Right forelimb (tissue), 1 donor: ENCODE measurements around the gene PLTP.
A peak's percentile ranks its signal among the peaks of the same experiment; 100 is the strongest.
"Not testable (repeated sequence)": the region's sequence is repeated elsewhere in the genome, so short reads cannot be mapped to it uniquely, and the experiment has no call there.

Experiments used
- DNase-seq: peaks from one replicate; pipeline ENCODE4 v3.0.0-alpha.2; 2018

The PLTP gene

DNA sequence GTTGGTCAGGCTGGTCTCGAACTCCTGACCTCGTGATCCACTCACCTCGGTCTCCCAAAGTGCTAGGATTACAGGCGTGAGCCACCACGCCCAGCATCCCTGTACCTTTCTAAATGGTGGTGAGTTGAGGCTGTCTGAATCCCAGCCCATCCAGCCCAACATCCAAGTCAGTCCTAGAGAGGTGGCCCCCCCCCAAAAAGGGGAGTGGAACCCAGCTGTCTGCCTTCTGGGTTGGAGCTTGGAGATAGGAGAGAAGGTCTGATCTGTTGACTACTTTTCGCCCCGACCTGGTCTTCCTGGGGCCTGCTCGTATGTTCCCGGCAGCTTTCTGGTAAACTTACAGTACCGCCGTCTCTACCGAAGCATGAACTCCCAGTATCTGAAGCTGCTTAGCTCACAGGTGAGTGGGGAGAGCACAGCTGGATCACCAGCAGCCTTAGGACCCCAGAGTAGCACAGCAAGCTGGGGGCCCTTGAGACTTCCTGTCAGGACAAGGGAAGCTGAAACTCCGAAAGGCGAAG is 15.3 kb downstream of the PLTP start:
- DNase-seq = no peak

DNA sequence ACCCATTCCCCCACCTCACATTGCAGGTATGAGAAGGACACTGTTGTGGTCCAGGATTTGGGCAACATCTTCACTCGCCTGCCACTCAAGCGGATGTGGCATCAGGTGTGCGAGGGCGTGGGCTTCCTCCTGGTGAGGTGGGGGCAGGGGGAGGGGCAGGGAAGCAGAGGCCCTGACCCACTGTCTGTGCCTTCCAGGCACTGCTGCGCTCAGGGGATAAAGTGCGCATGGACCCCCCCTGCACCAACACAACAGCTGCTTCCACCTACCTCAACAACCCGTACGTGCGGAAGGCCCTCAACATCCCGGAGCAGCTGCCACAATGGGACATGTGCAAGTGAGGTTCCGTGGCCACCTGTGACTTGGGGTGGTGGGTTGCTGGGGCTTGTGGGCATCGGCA is 17.2 kb downstream of the PLTP start:
- no peak for DNase-seq

DNA sequence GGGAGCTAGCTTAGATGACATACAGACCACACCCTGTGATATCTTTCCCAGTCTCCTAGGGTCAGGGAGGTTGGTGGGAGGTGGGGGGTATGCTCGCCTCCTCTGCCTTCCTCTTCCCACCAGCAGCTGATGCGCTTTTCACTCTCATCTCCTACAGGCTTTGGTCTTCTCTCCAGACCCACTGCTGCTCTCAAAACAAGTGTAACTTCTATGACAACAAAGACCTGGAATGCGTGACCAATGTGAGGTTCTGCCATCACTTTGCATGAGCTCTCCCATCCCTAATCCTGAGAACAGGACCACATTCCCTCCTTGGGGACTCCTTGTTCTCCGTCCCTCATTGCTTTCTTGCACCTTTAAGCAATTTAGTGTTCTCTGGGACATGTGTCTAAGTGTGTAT is 18.1 kb downstream of the PLTP start:
- no peak for DNase-seq

DNA sequence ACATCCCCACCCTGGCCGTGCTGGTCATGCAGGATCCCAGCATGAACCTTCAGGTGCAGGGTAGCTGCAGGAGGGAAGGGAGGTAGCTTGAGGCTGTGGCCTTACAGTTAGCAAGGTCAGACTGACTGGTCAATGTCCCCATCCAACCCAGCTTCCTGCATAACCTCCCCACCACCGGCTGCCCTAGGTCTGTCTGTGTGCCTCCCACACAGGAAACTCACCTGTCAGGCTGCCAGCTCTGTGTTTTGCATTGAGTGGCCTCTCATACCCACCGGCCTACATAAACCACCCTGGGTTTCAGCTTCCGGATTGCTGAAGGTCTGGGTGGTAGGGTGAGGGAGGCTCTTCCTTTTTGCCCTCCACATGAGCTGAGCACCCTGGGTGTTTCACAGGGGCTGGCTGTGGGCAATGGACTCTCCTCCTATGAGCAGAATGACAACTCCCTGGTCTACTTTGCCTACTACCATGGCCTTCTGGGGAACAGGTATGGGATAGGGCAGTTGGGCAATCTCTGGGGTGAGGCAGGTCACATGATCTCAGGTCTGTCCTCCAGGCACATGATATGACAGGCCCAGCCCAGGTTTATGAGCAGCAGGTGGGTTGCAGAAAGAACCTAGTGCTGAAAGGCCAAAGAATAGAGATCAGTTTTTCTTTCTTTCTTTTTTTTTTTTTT is 19.0 kb downstream of the PLTP start:
- DNase-seq = no peak

DNA sequence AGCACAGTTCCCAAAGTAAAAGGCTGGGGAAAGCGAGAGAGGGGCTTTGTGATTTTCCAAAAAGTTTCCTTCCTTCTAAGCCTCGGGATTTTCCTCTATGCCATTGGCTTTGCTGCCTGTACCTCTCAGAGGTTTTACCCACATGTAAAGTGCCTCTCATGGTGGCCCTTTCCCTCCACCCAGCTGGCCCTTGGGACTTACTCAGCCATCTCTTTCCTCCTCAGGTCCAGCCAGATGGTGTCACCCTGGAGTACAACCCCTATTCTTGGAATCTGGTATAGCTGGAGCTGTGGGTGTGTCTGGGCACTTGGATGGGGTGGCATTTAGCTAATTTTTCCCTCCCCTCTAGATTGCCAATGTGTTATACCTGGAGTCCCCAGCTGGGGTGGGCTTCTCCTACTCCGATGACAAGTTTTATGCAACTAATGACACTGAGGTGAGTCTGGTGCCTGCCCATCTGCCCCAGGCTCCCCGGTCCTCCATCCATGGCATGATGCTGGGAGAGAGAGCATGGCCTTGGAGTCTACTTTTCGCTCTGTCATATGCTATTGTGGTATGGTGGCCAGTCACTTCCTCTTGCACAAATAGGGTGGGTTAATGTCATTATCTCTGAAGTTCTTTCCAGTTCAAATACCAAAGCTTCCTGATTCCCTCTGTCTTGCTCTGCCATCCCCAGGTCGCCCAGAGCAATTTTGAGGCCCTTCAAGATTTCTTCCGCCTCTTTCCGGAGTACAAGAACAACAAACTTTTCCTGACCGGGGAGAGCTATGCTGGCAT is 19.7 kb downstream of the PLTP start:
- DNase-seq = no peak

DNA sequence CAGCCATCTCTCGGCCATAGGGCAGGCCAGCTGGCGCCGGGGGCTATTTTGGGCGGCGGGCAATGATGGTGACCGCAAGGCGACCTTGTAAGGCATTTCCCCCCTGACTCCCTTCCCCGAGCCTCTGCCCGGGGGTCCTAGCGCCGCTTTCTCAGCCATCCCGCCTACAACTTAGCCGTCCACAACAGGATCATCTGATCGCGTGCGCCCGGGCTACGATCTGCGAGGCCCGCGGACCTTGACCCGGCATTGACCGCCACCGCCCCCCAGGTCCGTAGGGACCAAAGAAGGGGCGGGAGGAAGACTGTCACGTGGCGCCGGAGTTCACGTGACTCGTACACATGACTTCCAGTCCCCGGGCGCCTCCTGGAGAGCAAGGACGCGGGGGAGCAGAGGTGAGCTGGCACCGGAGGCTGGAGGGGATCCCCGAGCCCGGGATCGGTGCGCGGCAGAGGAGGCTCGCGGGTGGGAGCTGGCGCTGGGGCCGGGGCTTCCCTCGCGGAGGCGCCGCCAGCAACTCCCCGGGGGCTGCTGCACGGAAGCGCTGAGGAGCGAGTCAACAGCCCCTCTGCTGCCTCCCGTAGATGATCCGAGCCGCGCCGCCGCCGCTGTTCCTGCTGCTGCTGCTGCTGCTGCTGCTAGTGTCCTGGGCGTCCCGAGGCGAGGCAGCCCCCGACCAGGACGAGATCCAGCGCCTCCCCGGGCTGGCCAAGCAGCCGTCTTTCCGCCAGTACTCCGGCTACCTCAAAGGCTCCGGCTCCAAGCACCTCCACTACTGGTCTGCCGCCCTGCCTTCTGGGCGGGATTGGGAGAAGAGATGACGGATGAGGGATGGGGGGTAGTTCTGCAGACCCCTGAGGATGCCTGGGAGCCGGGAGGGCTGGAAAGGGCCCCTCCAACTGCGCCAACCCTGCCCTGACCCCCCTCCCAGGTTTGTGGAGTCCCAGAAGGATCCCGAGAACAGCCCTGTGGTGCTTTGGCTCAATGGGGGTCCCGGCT is 20.7 kb downstream of the PLTP start, which contains the start of the genes CTSA and NEURL2:
TSS of gene CTSA (plus strand) at position 351 of the 999 bp plus-strand sequence. CDS start at position 585, 234 bp downstream.
TSS of gene NEURL2 (minus strand) at position 224 of the 999 bp plus-strand sequence. CDS start at position 7, 217 bp downstream.
- DNase-seq = peak; percentile 96

DNA sequence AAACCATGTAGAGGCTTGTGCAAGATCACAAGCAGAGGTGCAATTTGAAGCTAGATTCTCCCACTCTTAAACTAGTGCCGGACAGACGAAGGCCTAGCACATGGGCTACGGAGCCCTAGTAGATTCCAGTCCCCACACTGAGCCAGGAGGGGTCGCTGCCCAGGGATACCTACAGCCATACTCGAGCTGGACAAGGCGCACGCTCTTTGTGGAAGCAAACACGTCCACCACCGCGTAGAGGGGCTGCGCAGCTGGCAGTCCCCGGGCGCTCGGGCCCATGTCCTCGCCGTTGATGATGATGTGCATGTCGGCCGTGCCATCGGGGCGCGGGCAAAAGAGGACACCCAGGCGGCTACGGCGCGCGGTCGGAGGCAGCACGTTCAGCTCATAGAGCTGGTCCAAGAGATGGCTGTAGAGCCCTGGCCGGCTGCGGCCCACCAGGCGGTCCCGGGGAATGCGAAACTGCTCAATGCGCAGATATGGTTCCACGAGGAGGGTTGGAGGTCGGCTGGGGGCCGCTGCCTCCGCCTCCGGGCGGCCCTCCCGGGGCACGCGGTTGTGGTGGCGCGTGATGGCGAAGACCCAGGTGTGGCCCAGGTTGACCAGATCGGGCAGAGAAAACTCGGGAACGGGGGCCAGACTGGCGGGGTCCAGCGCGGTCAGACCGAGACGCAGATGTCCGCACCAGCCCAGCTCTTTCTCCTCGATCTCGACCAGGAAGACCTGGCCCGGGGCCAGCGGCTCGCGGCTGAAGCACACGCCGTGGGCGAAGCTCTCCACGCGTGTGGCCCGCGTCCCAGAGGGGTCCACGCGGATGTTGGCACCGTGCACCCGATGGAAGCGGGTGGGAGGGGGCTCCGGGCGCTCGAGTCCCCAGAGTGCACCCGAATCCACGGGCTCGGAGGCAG is 21.6 kb downstream of the PLTP start:
- peak; percentile 87 for DNase-seq

DNA sequence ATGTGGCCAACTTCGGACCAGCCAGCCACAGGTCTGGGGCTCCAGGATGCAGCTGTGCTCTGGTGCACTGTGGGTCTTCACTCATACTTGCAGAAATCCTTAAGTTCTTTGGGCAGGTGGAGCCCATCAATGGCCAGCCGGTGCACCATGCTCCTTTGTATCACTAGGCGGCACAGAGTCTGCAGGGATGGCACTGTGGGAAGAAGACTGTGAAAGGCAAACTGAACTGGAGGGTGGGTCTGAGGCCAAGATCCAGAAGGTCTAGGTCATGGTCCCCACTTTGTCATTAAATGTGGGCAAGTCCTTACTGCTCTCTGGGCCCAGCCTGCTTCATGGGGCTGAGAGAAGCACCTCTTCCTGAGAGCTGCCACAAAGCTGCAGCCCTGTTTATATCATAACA is 23.3 kb downstream of the PLTP start:
- DNase-seq = no peak

DNA sequence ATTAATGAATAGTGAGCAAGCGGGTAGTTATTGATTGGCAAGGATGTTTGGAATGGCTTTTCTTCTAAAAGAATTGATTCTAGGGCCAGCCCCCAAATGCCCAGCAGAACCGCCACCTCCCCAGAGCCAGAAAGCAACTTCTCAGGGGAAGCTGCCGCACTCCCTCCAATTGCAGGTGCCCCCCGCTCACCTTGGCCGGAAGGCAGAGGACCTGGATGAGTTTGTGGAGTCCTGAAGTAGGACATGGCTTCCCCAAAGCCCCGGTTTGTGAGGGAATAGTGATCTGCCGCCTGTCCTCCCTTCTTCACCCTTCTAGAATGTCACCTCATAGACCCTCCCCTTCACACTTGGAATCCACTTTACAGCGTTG is 24.6 kb downstream of the PLTP start, which contains the start of gene SPATA25:
TSS of gene SPATA25 (minus strand) at position 277 of the 370 bp plus-strand sequence. CDS start at position 245, 32 bp downstream.
- DNase-seq = no peak

DNA sequence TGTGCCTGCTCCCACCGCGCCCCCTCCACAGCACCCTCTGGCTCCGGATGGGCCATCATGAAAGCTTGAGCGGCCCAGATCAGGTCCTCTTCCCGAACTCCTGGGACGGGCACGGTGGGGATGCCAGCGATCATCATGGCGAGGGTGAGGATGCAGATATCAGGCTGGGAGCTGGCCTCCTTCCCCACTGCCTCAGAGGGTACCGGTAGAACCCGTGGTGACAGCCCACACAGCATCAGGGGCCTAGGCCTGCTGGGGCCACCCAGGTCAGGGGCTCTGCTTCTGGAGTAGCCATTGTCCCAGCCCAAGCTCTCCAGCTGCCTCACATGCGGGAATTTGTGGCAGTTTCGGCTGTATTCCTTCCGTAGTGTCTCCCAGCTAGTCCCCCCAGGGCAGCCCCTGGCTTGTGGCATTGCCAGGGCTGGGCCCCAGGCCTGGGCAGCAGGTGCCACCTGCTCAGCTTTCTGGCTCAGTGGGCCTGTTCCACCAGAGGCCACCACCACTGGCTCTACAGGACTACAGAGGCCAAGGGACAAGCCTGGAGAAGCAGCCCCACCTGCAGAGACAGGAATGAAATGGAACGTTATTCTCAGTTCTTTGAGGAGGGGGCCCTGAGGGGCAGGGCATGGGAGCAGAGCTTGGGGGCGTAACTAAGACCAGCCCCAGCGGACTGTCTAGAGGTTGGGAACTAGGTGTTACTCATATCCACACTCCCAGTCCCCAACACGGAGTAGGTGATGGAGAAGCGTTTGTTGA is 25.2 kb downstream of the PLTP start:
- DNase-seq = no peak

DNA sequence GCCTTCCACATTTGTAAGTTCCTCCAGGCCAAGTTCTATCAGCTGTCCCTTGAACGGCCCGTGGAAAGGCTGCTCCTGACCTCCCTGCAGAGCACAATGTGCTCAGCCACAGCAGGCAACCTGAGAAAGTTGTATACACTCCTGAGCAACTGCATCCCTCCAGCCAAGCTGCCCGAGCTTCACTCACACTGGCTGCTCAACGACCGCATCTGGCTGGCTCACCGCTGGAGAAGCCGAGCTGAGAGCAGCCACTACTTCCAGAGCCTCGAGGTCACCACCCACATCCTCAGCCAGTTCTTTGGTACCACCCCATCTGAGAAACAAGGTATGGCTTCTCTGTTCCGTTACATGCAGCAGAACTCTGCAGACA is 28.9 kb downstream of the PLTP start:
- DNase-seq = no peak

DNA sequence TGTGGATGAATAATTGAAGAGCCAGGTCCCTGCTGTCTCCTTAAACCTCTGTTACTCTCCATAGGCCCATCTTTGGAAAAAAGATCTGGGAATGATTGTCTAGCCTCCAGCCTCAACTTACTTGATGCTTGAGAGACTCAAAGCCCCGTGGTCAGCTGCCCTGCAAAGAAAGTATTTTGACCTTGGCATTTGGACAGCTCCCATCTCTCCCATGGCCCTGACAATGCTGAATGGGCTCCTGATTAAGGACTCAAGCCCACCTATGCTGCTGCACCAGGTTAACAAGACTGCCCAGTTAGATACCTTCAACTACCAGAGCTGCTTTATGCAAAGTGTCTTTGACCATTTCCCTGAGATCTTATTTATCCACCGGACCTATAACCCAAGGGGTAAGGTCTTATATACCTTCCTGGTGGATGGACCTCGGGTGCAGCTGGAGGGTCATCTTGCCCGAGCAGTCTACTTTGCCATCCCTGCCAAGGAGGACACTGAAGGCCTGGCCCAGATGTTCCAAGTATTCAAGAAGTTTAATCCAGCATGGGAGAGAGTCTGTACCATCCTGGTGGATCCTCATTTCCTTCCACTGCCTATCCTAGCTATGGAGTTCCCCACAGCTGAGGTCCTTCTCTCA is 29.4 kb downstream of the PLTP start:
- DNase-seq = no peak

DNA sequence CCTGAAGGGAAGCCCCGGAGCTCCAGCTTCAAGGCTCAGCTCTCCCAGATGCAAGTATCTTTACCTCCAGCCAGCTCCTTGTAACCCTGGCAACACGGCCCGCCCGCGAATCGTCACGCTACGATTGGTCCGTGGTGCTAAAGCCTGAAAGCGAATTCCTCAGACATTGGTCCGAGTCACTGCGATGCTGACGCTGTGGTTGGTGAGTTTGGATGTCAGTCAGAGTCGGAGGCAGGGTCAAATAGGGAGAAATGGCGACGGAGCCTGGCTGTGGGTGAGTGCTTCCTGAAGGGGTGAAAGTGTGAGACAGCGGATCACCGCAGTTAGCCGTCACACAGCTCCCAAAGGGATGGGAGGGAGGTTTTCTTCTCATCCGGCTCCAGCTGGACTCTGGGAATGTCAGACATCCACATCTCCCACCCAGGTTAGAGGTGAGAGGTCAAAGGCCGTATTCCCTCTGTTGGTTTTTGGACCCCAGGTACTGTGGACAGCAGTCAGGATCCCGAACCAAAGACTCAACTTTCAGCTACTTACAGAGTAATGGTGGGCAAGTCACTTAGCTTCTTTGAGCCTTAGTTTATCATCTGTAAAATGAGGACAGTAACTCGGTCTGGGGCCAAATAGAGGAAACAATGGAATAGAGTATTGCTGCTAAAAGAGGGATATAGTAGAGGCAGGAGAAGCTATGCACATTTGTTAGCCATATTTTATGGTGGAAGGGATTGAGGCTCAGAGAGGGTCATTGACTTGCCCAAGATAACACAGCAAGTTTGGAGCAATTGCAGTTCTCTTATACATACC is 30.8 kb downstream of the PLTP start, which contains the start of gene ZSWIM1:
TSS of gene ZSWIM1 (plus strand) at position 240 of the 801 bp plus-strand sequence. CDS start 1,366 bp downstream, outside the sequence.
- DNase-seq = peak; percentile 100

DNA sequence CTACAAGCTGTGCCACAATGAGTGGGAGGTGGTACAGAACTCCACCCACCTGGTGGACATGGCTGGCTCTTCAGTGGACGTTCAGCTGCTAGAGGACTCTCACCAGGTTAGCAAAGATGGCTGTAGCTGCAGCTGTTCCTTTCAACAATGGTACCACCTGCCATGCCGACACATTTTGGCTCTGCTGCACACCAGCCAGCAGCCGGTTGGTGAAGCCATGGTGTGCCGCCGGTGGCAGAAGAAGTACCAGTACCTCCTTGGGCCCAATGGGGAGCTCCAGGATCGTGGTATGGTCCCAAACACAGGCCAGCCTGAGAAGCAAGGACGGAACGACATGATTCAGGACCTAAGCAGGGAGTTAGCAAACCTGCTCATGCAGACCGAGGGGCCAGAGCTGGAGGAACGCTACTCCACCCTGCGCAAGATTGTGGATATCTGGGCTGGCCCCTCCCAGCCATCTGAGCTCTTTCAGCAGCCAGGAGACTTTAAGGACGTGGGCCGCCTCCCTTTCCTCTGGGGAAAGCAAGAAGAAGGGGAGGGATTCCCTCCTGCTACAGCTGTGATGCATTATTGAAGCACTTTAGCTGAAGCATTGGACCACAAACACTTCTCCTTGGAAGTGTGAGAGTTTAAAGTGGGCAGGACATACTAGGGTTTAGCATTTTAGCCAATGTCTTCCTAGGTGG is 33.7 kb downstream of the PLTP start:
- DNase-seq = no peak

DNA sequence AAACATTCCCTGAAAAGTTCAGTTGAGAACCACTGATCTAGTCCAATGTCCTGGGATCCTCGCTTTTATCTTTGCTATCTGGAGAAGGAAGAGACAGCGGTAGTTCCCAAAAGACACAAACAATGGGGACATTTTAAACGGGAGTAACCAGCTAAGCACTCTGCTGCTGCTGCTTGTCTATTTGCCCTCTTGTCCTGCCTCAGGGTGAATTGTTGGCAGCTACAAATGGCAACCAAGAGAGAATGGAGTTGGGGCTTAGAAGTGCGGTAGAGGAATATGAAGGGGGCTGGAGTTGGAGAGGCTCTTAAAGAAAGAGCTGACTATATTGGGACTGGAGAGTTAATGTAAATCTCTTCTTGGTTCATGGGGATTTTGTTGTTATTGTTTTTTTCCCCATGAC is 37.4 kb downstream of the PLTP start:
- no peak for DNase-seq

DNA sequence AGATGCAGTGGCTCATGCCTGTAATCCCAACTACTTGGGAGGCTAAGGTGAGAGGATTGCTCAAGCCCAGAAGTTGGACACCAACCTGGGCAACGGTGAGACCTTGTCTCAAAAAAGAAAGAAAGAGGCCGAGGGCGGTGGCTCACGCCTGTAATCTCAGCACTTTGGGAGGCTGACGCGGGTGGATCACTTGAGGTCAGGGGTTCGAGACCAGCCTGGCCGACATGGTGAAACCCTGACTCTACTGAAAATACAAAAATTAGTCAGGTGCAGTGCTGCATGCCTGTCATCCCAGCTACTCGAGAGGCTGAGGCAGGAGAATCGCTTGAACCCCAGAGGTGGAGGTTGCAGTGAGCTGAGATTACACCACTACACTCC is 37.9 kb downstream of the PLTP start:
- DNase-seq = not testable (repeated sequence)

DNA sequence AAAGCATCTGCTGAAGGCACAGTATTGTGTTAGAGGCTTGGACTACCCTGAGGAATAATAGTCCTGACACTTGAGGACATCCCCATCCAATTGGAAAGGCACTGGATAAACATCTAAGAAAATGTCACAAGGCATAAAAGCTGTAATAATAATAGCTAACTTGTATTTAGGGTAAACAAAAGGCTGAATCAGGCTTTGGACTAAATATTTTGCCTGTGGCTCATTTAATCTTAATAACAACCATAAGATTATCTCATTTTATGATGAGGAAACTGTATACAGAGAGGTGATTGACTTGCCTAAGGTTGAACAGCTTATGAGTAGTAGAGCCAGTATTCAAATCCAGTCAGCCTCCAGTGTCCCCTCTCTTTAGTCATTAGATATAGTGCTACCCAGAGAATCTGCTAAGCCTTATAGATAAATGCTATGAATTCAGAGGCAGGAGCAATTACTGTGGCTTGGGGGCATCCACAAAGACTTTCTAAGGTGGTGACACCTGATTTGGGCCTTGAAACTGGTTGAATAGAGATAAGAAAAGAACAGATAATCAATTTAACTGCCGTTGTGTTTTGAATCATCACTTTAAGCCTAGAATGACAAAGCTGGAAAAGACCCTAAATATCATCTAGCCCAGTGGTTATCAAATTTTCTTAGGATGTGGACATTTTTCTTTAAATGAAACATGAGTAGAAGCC is 38.4 kb downstream of the PLTP start:
- no peak for DNase-seq

DNA sequence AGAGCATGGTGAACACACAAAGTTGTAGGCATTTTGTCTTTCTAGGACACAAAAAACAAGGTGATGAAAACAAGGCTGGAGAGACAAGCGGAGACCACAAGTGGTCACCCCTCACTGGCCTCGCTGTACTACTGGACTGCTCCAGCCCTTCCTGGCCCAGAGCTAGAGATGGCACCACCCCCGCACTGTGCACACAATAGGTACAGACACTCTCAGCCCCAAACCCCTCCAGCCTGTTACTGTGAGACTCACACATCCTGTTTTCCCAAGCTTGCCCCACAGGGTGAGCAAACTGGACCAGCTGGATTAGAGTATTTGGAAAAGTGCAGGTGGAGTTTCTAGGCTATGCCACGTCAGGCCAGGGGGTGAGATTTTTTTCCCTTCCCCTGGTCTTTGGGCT is 39.3 kb downstream of the PLTP start:
- no peak for DNase-seq
